Keratinocyte (primary cell): ENCODE measurements around the gene SCUBE3.

ENCODE experiments used
- CTCF ChIP-seq, 3 experiments: IDR thresholded peaks in 1 of 3; conservative IDR thresholded peaks in 1 of 3; optimal IDR thresholded peaks in 1 of 3; 2 replicates in 2 of 3; 3 replicates in 1 of 3; pipeline versions ENCODE3 to v1.5.1; 2011; ENCODE audit warnings: low read length in 3 of 3, mild to moderate bottlenecking in 3 of 3, moderate library complexity in 2 of 3, control low read depth in 1 of 3, inconsistent platforms in 1 of 3; ENCODE audit not compliant: insufficient read depth in 2 of 3; ENCODE audit errors: extremely low read depth in 1 of 3
- EZH2 ChIP-seq: IDR thresholded peaks from one replicate; pipeline ENCODE4 v1.6.1; 2012; ENCODE audit warnings: inconsistent platforms, mild to moderate bottlenecking, low read length, moderate library complexity

GRCh38 chr6:35265523-35265922, 51.8 kb downstream of the SCUBE3 start:
- TF ChIP-seq CTCF (optimal IDR thresholded peaks at IDR 0.05 in 1 of 3, IDR thresholded peaks at IDR 0.05 in 1 of 3, conservative IDR thresholded peaks at IDR 0.05 in 1 of 3; ENCODE audit: extremely low read depth in 1 of 3, insufficient read depth in 2 of 3, low read length in 3 of 3), result no peak
- TF ChIP-seq EZH2, result no peak
